ENCODE results near the gene DCLK1.

The DCLK1 gene

DNA sequence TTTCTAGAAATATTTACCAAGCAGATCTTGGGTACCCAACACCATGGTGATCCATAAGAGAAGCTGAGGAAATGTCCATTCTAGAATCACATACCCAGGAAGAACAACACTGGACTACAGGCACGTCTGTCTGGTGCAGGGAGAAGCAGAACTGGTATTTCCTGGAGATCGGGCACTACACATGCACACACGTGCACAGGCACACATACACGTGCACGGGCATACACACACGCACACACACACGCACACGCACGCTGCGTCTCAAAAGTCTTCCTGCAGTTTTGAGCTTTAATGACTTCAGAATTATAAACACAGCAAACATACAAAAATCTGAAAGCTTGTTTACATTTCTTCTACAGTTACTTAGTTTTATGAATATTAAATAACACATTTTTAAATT is 189.8 kb downstream of the DCLK1 start:
- Histone ChIP-seq H3K27me3 (replicated peaks; ENCODE audit: control insufficient read depth, insufficient read depth, low read length) (no peaks in the 10 kb centered on the region), H3K4me3 (replicated peaks; ENCODE audit: low read depth, low read length) (no peak overlapping the region), H3K36me3 (ENCODE audit: control insufficient read depth, insufficient read depth, low read length) (no peaks in the 10 kb centered on the region)
- DNase-seq (ENCODE audit: extremely low read depth, insufficient read length): no peak
- TF ChIP-seq CTCF (IDR thresholded peaks at IDR 0.05; ENCODE audit: insufficient read depth, low read length, poor library complexity, severe bottlenecking): no peak

DNA sequence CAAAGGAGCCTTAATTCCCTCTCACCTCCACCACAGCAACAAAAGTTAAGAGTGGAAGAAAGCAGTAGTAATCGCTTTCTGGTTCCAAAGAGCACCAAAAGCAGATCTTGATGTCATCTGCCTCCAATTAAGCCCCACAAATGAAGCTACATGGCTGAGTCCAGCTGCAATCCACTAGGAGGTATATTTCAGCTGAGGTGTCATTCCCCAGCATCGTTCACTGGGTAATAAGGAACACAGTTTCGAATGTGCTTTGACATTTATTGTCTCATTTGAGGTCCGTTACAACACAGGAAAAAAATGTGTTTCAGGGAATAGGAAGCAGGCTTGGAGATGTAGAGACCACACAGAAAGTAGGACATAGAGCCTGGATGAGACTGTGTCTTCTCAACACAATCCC is 190.4 kb downstream of the DCLK1 start:
- DNase-seq (ENCODE audit: extremely low read depth, insufficient read length): no peak
- H3K36me3 ChIP-seq (ENCODE audit: control insufficient read depth, insufficient read depth, low read length): no peaks in the 10 kb centered on the region
- no peak for TF ChIP-seq CTCF (IDR thresholded peaks at IDR 0.05; ENCODE audit: insufficient read depth, low read length, poor library complexity, severe bottlenecking)
- H3K27me3 ChIP-seq (replicated peaks; ENCODE audit: control insufficient read depth, insufficient read depth, low read length): no peaks in the 10 kb centered on the region
- H3K4me3 ChIP-seq (replicated peaks; ENCODE audit: low read depth, low read length): no peak overlapping the region

DNA sequence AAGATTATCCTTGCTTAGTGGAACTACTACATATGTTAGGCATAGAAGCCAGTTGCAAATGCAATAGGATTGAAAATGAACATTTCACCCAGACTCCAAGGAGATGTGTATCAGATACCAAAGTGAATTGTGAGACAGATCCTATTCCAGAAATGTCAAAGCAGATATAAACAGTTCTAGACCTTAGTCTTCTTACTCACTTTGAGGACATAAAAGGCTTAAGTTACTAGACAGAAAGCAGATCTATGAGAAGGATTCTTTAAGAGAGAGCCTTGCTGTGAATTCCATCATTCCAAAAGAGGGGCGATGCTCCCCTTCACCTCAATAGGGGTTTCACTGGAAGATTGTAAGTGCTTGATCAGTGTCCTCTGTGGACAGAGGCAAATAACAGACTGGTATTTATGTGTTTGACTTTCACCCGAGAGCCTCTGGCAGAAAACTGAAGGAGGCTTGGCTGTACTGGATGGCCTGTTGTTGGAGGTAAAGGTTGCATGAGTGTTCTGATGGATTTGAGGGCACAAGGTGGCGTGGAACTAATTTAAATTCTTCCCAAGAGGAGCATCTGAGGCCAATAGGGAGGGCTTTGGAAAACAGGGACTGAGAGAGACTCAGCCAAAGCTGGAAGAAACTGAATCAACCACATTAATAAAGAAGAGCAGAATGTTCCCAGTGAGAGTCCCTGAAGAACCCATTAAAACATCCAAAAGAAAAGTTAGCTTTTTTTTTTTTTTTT is 194.8 kb downstream of the DCLK1 start:
- no peak overlapping the region for H3K4me3 ChIP-seq (replicated peaks; ENCODE audit: low read depth, low read length)

DNA sequence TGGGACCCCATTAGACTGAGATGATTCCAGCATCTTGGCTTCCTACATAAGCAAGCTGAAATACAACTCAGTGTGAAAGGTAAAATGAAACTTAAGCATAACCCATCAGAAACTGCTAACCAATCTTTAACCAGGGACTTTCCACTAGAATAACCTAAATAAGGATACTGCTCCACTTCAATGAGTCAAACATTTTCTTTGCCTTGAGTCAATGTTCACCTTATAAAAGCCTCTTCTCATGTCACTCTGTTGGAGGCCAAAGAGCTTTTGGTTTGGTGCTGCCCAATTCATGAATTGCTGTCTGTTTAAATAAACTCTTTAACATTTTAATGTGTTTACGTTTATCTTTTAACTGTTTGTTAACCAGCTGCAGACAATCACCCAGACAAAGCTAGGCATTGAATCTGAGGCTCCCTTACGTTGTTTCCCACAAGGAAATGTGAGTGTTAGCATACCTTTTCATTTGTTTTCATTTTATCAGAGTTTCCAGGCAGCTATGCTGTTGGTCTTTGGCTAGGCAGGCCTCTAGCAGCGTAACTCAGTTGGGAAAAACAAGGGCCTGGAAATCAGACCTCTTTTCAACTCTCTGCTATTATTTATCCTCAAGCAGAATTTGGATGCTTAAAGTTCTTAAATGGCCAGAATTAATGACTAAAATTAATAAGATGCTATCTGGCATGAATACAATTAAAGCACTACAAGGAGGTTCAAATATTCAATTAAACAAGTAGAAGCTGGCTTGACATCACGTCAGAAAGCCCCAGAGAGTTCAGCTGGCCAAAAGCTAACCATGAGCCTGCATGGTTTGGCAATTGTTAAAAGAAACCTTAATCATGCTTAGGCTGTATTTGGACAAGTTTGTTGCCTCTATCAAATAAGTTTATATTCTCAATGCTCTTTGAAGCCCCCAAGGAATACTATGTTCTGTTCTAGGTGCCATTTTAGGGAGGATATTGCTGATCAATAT is 200.2 kb downstream of the DCLK1 start:
- no peak overlapping the region for H3K4me3 ChIP-seq (replicated peaks; ENCODE audit: low read depth, low read length)
- no peak for DNase-seq (ENCODE audit: extremely low read depth, insufficient read length)
- TF ChIP-seq CTCF (IDR thresholded peaks at IDR 0.05; ENCODE audit: insufficient read depth, low read length, poor library complexity, severe bottlenecking): no peak
- H3K27me3 ChIP-seq (replicated peaks; ENCODE audit: control insufficient read depth, insufficient read depth, low read length): no peaks in the 10 kb centered on the region
- H3K36me3 ChIP-seq (ENCODE audit: control insufficient read depth, insufficient read depth, low read length): no peaks in the 10 kb centered on the region

More for the DNA sequence above, 194.8 kb downstream of the DCLK1 start:
- no peaks in the 10 kb centered on the region for H3K36me3 ChIP-seq (ENCODE audit: control insufficient read depth, insufficient read depth, low read length)
- no peak for TF ChIP-seq CTCF (IDR thresholded peaks at IDR 0.05; ENCODE audit: insufficient read depth, low read length, poor library complexity, severe bottlenecking)
- no peaks in the 10 kb centered on the region for H3K27me3 ChIP-seq (replicated peaks; ENCODE audit: control insufficient read depth, insufficient read depth, low read length)
- no peak for DNase-seq (ENCODE audit: extremely low read depth, insufficient read length)

DNA sequence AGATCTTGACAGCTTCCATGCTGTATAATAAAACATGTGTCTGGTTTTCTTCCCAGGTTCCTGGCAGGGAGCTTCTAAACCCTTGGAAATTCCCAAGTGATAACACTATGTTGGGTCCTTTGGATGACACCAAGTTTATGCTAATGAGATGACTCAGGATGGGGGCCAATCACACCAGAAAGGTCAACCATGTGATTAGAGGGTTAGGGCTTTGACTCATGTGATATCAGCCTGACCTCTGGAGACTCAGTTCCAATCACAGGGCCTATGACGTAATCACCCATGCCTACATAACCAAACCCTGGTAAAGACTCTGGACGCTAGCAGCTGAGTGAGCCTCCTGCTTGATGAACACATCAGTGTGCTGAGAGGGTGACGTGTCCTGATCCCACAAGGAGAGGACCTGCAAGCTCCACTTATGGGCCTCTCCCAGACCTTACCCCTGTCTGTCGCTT is 203.6 kb downstream of the DCLK1 start:
- Histone ChIP-seq H3K27me3 (replicated peaks; ENCODE audit: control insufficient read depth, insufficient read depth, low read length) (no peaks in the 10 kb centered on the region), H3K36me3 (ENCODE audit: control insufficient read depth, insufficient read depth, low read length) (no peaks in the 10 kb centered on the region), H3K4me3 (replicated peaks; ENCODE audit: low read depth, low read length) (no peak overlapping the region)
- DNase-seq (ENCODE audit: extremely low read depth, insufficient read length): no peak
- no peak for TF ChIP-seq CTCF (IDR thresholded peaks at IDR 0.05; ENCODE audit: insufficient read depth, low read length, poor library complexity, severe bottlenecking)

All from GM06990 (cell line).